KBM-7 (cell line): ENCODE measurements around the gene MSH5.

Experiments
- DNase-seq: peaks from one replicate; pipeline ENCODE4 v3.0.0-alpha.2; 2015
- in situ Hi-C: fragments of 300-500 bp; cut with MboI; formaldehyde crosslinking; loops from 2 replicates; pipeline ENCODE4 v1.14.3; 2020; ENCODE audit warnings: low sequenced_read_pairs, low pct_unique_long_range_greater_than_20kb, mixed read lengths

Gene MSH5

DNA sequence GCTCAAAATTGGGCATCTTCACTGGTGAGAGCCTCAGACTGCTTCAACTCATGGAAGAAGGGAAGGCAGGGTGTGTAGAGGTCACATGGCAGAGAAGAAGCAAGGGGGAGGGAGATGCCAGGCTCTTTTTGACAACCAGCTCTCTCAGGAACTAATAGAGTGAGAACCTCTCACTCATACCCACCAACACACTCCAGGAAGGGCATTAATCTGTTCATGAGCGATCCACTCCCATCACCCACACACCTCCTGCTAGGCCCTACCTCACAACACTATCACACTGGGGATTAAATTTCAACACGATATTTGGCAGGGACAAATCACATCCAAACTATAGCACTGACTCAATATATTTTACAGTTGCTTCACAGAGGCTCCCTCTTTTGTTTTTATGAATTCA lies 2.0 kb downstream of the MSH5 start:
- DNase-seq, result no peak

DNA sequence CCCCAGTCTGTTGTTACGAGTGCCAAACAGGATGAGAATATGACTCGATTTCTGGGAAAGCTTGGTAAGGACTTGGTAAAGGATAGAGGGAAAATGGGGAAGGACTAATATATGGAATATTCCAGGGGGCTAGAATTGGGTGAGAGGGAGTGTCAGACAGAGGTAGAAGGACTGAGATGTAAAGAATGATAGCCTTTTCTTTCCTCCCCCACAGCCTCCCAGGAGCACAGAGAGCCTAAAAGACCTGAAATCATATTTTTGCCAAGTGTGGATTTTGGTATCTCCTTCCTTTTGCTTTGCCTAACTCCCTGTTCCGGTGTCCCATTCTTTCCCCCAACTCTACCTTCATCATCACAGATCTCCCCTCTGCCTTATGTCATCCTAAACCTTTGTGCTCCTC lies 3.1 kb downstream of the MSH5 start:
- in situ Hi-C loops, result no loop called here
- DNase-seq, result no peak

More for the DNA sequence above, 2.0 kb downstream of the MSH5 start:
- in situ Hi-C loops, result no loop called here

- DNase-seq, result no peak
- in situ Hi-C loops, result no loop called here
Observed at GRCh38 chr6:31744422-31744821, 4.6 kb downstream of the MSH5 start.

- no peak for DNase-seq
- in situ Hi-C loops, result no loop called here
Observed at GRCh38 chr6:31749301-31750036, 9.7 kb downstream of the MSH5 start.

- no peak for DNase-seq
- in situ Hi-C loops, result no loop called here
Observed at GRCh38 chr6:31750411-31751022, 10.7 kb downstream of the MSH5 start.

DNA sequence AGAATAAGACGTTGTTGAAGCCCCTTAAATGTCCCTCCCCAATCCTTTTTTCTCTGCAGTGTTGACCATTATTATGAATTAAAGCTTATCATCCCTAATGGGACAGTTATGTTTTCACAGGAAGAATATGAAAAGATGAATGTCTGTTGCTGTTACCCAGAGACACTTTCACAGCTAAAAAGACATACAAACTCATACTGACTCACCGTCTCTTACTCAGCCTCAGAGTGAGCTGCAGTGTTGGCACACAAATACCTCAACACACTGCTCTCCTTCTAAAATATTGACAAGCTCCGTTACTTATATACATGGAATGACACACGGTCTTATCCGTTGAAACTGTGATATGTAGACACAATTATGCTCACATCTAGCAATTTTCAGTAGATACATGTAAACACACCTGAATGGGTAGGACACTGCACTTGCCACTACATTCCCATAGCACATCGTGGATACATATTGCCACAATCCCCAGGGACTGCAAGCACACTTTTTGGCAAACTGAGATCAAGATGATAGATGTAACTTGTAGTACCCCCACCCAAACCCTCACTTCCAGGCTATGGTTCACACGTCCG lies 13.0 kb downstream of the MSH5 start:
- no peak for DNase-seq
- in situ Hi-C loops, result no loop called here

DNA sequence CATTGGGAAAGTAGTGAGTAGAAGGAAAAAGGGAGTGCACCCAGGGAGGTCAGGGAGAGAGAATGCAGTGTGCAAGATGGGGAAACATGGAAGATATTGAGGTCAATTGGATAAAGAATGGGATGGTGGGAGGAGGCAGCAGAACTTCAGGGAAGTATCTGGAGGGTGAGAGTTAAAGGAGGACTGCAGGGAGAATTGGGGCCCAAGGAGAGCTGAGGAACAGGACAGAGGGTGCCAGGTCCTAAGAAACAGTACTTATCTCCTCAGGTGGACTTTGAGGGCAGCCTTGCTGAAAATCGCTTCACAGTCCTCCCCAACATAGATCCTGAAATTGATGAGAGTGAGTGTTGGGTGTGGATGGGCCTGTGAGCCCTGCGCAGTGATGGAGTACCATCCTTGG lies 18.5 kb downstream of the MSH5 start:
- in situ Hi-C loops, result no loop called here
- no peak for DNase-seq

GRCh38 chr6:31760790-31761189 lies 21.0 kb downstream of the MSH5 start:
- in situ Hi-C loops, result no loop called here
- no peak for DNase-seq

DNA sequence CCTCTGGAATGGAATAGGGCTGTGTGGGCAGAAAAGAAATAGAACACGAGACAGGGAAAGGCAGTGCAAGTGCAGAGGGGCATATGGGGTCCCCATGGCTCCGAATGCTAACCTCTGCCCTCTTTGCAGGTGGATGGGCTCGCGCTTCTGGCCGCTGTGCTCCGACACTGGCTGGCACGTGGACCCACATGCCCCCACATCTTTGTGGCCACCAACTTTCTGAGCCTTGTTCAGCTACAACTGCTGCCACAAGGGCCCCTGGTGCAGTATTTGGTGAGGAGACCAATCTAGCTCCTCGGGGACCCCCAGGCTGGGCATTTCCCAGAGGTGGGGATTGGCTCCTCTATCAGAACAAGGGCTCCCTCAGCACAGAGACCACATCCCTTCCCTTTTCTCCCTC lies 21.5 kb downstream of the MSH5 start:
- no peak for DNase-seq
- in situ Hi-C loops, result no loop called here

DNA sequence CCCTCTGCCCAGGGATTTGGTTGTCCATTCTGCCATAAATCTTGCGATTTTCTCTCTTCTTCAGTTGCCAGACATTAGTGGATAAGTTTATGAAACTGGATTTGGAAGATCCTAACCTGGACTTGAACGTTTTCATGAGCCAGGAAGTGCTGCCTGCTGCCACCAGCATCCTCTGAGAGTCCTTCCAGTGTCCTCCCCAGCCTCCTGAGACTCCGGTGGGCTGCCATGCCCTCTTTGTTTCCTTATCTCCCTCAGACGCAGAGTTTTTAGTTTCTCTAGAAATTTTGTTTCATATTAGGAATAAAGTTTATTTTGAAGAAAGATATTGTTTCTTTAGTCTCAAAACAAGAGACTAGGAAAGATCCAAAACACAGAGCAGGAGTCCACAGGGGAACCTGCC lies 22.6 kb downstream of the MSH5 start, which contains the start of gene SAPCD1:
Gene SAPCD1, plus strand, starts transcription at position 301 of the 400 bp plus-strand sequence. CDS start 399 bp downstream, outside the sequence.
- in situ Hi-C loops, result no loop called here
- DNase-seq, result no peak

DNA sequence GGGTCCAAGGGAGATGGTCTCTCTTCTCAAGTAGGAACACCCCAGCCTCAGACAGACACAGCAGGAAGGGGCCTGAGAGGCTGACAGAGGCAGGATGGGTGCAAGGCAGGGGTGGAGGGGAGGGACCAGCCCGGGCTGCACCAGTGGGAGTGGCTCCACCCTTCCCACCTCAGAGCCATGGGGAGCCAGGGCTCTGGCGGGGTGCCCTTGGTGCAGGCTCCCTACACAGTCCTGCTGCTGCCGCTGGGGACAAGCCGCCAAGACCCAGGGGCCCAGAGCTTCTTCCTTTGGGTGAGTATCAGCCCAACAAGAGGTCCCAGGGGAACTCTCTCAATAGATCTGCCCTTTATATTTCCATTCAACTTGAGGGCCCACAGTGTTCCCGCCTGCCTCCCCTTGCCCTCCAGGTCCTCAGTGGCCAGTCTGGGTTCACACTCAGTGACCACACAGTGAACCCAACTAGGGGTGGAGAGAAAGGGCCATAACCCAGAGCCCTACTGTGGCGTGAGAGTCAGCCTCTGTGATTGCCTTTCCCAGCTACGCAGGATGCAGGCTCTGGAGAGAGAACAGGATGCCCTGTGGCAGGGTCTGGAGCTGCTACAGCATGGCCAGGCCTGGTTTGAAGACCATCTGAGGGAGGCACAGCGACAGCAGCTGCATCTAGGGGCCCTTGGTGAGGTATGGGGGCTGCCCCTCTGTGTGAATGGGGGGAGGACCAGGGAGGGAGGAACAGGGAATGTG lies 23.2 kb downstream of the MSH5 start:
- in situ Hi-C loops, result no loop called here
- no peak for DNase-seq

GRCh38 chr6:31763619-31763940 lies 23.8 kb downstream of the MSH5 start:
- in situ Hi-C loops, result no loop called here
- DNase-seq, result no peak

DNA sequence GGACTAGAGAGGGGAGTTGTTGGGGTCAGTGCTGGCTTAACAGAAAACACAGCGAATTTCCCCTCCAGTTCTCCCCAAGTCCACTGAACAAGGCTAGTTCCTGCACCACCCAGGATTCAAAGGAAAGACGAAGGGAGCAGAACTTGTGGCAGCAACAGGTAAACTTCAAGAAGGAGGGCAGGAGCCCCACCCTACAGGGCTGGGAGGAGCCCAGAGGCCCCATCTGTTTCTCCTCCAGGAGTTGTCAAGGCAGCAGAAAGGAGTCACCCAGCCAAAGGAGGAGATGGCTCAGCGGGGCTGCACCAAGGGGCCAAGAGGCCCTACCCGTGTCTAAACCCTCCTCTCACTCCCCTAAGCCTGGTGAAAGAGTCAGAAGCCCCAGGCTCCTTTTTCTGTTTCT lies 24.4 kb downstream of the MSH5 start:
- in situ Hi-C loops, result no loop called here
- DNase-seq, result no peak

DNA sequence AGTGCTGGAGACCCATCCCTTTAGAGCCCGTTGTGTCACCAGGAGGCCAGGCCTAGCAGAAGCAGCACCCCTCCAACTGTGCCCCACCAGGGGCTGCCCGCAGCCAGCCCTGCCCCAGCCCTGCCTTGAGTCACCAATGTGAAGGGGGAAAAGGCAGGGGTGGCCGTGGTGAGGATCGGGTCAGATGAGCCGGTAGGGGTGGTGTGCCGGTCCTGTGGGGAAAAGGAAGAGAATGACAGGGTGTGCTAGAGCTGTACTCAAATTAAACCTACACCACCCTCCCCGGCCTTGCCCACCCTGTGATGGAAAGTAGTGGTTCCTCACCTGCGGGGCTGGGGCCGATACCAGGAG lies 25.7 kb downstream of the MSH5 start:
- in situ Hi-C loops, result no loop called here
- no peak for DNase-seq

DNA sequence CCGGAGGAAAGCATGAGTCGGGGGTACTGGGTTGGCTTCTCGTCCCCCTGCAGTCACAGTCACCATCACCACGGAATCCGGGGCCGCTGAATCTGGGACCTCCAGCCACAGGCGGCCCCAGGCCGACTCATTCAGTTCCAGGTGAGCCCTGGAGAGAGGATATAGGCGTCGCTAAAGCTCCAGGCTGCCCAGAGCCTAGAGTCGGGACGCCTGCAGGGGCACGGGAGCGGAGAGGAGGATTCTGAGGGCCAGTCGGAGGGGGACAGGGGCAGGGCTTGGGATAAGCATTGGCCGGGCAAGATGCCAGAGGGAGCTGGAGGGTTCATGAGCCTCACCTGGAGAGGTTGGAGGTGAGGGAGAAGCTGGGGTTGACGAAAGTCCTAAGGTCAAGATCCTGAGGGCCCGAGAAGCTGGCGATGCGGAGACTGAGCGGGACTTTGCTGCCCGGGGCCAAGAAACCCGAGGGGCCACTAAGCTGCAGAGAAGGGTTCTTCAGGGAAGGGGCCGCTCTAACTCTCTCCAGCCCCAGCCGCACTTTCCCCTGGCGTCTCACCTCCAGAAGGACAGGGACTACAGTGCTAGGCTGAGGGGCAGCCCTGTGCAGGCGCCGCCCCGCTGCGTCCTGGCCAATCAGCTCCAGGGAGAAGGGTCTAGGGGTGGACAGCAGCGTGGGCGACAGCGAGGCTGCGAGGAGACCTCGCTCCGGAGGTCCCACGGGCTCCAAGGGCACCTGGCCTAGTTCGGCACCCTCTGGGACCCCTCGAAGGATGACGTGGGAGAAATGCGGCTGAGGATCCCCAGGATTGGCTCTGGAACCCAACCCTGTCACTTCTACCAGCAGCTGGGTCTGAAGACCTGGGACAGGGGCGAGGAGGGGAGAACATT lies 26.3 kb downstream of the MSH5 start:
- in situ Hi-C loops, result no loop called here
- no peak for DNase-seq

DNA sequence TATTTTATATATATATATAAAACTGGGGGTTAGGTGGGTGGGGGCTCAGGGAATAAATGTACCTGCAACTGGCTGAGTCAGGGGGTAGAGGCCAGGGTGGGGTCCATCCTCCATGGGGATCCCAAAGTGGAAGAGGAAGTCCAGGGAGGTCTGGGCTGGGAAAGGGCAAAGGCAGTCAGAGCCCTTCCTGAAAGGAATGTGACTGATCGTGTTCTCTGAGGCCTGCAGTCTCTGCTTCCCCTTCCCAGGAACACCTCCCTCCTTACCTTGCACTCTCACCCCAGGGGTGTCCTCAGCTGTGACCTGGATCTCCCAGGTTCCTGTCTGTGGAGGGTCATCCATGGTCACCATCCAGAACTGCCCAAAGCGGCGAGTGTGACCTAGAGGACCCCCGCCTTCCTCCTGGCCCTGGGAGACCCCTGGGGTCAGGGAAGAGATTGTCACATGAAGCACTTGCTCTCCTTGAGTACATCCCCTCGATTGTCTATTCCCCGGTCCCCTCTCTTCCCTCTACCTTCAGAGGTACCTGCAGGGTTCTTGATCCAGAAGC lies 27.4 kb downstream of the MSH5 start:
- in situ Hi-C loops, result no loop called here
- DNase-seq, result no peak

GRCh38 chr6:31768363-31769257 lies 28.8 kb downstream of the MSH5 start:
- in situ Hi-C loops, result no loop called here
- DNase-seq, result no peak
